GM23338 (cell line): ENCODE measurements around the gene TBC1D3B. TPM values are rescaled to one million over a fixed set of nuclear protein-coding genes. Genes with fewer than 3 reads are reported as not detected.

Experiments used
- ATAC-seq: fragments of 200-7000 bp; cut with Tn5 transposase; 3 replicates; pipeline ENCODE4 v1.9.1; 2020
- DNase-seq: peaks from one replicate; pipeline ENCODE4 v3.0.0-alpha.2; 2015; ENCODE audit warnings: low spot score
- H2AFZ ChIP-seq: fragments of 200-600 bp; sonication (generic); 2 replicates; pipeline ENCODE4 v1.8.0; 2016; ENCODE audit warnings: antibody characterized with exemption, mild to moderate bottlenecking, moderate library complexity
- H3F3A ChIP-seq: fragments of 200-600 bp; sonication (generic); replicated peaks from 2 replicates; pipeline ENCODE4 v1.8.0; 2017; ENCODE audit warnings: antibody characterized with exemption, mixed run types, low read depth
- H3K27ac ChIP-seq: fragments of 200-600 bp; sonication (generic); 2 replicates; pipeline ENCODE4 v1.6.1; 2016; ENCODE audit warnings: low read depth
- H3K27me3 ChIP-seq: fragments of 200-600 bp; sonication (generic); 2 replicates; pipeline ENCODE4 v1.8.0; 2016; ENCODE audit warnings: mild to moderate bottlenecking, mixed run types, moderate library complexity; ENCODE audit not compliant: insufficient read depth
- H3K36me3 ChIP-seq: fragments of 200-600 bp; sonication (generic); 2 replicates; pipeline ENCODE4 v1.8.0; 2016; ENCODE audit warnings: mild to moderate bottlenecking; ENCODE audit not compliant: insufficient read depth
- H3K4me1 ChIP-seq: fragments of 200-600 bp; sonication (generic); 2 replicates; pipeline ENCODE4 v1.8.0; 2016; ENCODE audit warnings: mild to moderate bottlenecking, moderate library complexity; ENCODE audit not compliant: insufficient read depth
- H3K4me2 ChIP-seq: fragments of 200-600 bp; sonication (generic); 2 replicates; pipeline ENCODE4 v1.7.1; 2017; ENCODE audit warnings: mixed run types
- H3K4me3 ChIP-seq: fragments of 200-600 bp; sonication (generic); 2 replicates; pipeline ENCODE4 v1.6.1; 2016; ENCODE audit warnings: mixed run types
- H3K79me2 ChIP-seq: fragments of 200-600 bp; sonication (generic); replicated peaks from 2 replicates; pipeline ENCODE4 v1.8.0; 2017; ENCODE audit warnings: mild to moderate bottlenecking; ENCODE audit not compliant: insufficient read depth
- H3K9me2 ChIP-seq: fragments of 200-600 bp; sonication (generic); 2 replicates; pipeline ENCODE4 v1.8.0; 2017; ENCODE audit not compliant: insufficient read depth
- H4K20me1 ChIP-seq: fragments of 200-600 bp; sonication (generic); replicated peaks from 2 replicates; pipeline ENCODE4 v1.8.0; 2017; ENCODE audit warnings: mild to moderate bottlenecking; ENCODE audit not compliant: insufficient read depth
- H3K27ac Mint-ChIP-seq: 2 replicates; pipeline ENCODE4 v1.8.0; 2020; ENCODE audit warnings: inconsistent platforms, mild to moderate bottlenecking, moderate library complexity, mixed read lengths
- H3K27me3 Mint-ChIP-seq: 3 replicates; pipeline ENCODE4 v1.8.0; 2022; ENCODE audit warnings: low read depth, mild to moderate bottlenecking, moderate library complexity, mixed read lengths, inconsistent platforms; ENCODE audit not compliant: insufficient read depth, poor library complexity
- H3K36me3 Mint-ChIP-seq: 3 replicates; pipeline ENCODE4 v1.8.0; 2021; ENCODE audit warnings: low read depth, mild to moderate bottlenecking, inconsistent platforms, moderate library complexity, mixed read lengths
- H3K4me1 Mint-ChIP-seq: 3 replicates; pipeline ENCODE4 v1.8.0; 2020; ENCODE audit warnings: mild to moderate bottlenecking, inconsistent platforms, mixed read lengths
- H3K4me3 Mint-ChIP-seq: 3 replicates; pipeline ENCODE4 v1.8.0; 2021; ENCODE audit warnings: moderate library complexity, mild to moderate bottlenecking, inconsistent platforms, mixed read lengths
- H3K9me3 Mint-ChIP-seq: 3 replicates; pipeline ENCODE4 v1.8.0; 2020; ENCODE audit warnings: moderate library complexity, mild to moderate bottlenecking, inconsistent platforms, mixed read lengths
- CREB1 ChIP-seq: fragments of 250-450 bp; sonication (Bioruptor Pico); IDR thresholded peaks from 2 replicates; pipeline ENCODE4 v1.5.0; 2020; ENCODE audit warnings: low read depth, mild to moderate bottlenecking, moderate library complexity
- EZH2phosphoT487 ChIP-seq: fragments of 200-600 bp; sonication (generic); IDR thresholded peaks from one replicate; pipeline ENCODE4 v1.8.1; 2018; ENCODE audit warnings: antibody characterized with exemption; ENCODE audit not compliant: unreplicated experiment
- NANOG ChIP-seq: IDR thresholded peaks from 2 replicates; pipeline ENCODE4 v1.6.1; 2016; ENCODE audit warnings: antibody characterized with exemption, borderline replicate concordance
- POLR2AphosphoS5 ChIP-seq: IDR thresholded peaks from 2 replicates; pipeline ENCODE4 v1.6.1; 2016; ENCODE audit warnings: antibody characterized with exemption, low read depth
- STAT1 ChIP-seq: IDR thresholded peaks from one replicate; pipeline ENCODE4 v1.6.1; 2016; ENCODE audit warnings: antibody characterized with exemption; ENCODE audit not compliant: unreplicated experiment
- ZNF114 ChIP-seq: fragments of 250-450 bp; sonication (Bioruptor Pico); IDR thresholded peaks from 2 replicates; pipeline ENCODE4 v1.5.0; 2020; ENCODE audit warnings: mild to moderate bottlenecking, moderate library complexity
- ZNF331 ChIP-seq: fragments of 250-450 bp; sonication (Bioruptor Pico); IDR thresholded peaks from 2 replicates; pipeline ENCODE4 v1.5.0; 2020; ENCODE audit warnings: low read depth, mild to moderate bottlenecking, moderate library complexity
- polyA plus RNA-seq: library from polyadenylated mRNA; unstranded; fragments of >200 nt; fragmentation: Nextera tagmentation; extraction: Ambion mirVana; gene quantifications from 2 replicates; pipeline ENCODE4 v1.2.1, GENCODE V29; 2016
- total RNA-seq: library from RNA; depleted of rRNA; stranded (reverse); fragments of >200 nt; shearing (Covaris generic); gene quantifications from 2 replicates; pipeline ENCODE4 v1.2.3, GENCODE V29; 2014
- TF ChIP-seq, protein P1 (sequence below): IDR thresholded peaks from one replicate; pipeline ENCODE4 v1.6.1; 2018; ENCODE audit warnings: antibody characterized with exemption; ENCODE audit not compliant: unreplicated experiment
- TF ChIP-seq, protein P2 (sequence below): IDR thresholded peaks from 2 replicates; pipeline ENCODE4 v1.6.1; 2016; ENCODE audit warnings: antibody characterized with exemption
- TF ChIP-seq, protein P3 (sequence below), 2 experiments: fragments of 200-600 bp in 1 of 2; sonication (generic) in 1 of 2; conservative IDR thresholded peaks; 2 replicates each; pipeline versions ENCODE4 v1.5.1 to v1.6.1; 2016 to 2017; ENCODE audit warnings: antibody characterized with exemption in 2 of 2, low read depth in 2 of 2, mild to moderate bottlenecking in 2 of 2, moderate library complexity in 1 of 2

Gene TBC1D3B
- total and polyA plus RNA-seq, 2 experiments from 2014 or later = 0.95 to 1.3 TPM

DNA sequence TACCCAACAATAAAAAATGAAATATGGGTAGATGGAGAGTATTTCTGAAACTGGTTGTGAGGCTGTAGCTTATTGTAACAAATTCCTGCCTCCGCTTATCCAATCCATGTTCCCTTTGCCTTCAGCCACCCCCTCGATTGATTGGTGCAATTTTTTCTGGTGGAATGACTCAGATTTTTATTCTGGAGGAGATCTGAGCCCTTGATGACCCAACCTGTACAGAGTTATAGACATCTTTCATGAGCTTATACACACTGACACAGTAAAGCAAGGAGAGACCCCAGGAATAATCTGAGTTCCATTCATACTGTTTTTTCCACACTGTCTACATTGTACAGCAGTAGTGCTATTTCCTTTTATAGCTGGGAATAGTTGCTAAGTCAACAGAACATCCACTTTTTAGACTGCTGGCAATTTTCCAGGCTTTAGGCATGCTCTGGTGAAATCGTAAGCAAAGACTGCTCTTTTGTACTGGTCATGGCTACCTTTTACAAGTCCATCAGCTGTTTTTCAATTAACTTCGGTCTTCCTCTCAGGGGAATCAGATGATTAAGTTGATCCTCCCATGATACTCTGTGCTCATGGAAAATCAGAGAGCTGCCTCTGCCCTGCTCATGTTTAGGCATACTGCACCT is 42.7 kb downstream of the TBC1D3B start:
- ATAC-seq (no peak), DNase-seq (no peak)
- Mint-ChIP-seq H3K4me1 (no peaks in the 10 kb centered on the region), H3K27me3 (peaks cover 4% of the 10 kb centered on the region), H3K36me3 (no peaks in the 10 kb centered on the region), H3K4me3 (no peak overlapping the region), H3K27ac (no peak overlapping the region), H3K9me3 (no peaks in the 10 kb centered on the region; the same call in 2 of the 3 replicates)
- no peaks in the 10 kb centered on the region for H3K36me3 ChIP-seq
- H3K4me3 ChIP-seq = no peak overlapping the region
- no peaks in the 10 kb centered on the region for H4K20me1 ChIP-seq
- H3F3A ChIP-seq = no peaks in the 10 kb centered on the region
- H3K27me3 ChIP-seq = no peaks in the 10 kb centered on the region
- H3K79me2 ChIP-seq = no peaks in the 10 kb centered on the region
- H3K4me2 ChIP-seq = no peak overlapping the region
- no peaks in the 10 kb centered on the region for H3K4me1 ChIP-seq
- TF ChIP-seq, protein P1, sequence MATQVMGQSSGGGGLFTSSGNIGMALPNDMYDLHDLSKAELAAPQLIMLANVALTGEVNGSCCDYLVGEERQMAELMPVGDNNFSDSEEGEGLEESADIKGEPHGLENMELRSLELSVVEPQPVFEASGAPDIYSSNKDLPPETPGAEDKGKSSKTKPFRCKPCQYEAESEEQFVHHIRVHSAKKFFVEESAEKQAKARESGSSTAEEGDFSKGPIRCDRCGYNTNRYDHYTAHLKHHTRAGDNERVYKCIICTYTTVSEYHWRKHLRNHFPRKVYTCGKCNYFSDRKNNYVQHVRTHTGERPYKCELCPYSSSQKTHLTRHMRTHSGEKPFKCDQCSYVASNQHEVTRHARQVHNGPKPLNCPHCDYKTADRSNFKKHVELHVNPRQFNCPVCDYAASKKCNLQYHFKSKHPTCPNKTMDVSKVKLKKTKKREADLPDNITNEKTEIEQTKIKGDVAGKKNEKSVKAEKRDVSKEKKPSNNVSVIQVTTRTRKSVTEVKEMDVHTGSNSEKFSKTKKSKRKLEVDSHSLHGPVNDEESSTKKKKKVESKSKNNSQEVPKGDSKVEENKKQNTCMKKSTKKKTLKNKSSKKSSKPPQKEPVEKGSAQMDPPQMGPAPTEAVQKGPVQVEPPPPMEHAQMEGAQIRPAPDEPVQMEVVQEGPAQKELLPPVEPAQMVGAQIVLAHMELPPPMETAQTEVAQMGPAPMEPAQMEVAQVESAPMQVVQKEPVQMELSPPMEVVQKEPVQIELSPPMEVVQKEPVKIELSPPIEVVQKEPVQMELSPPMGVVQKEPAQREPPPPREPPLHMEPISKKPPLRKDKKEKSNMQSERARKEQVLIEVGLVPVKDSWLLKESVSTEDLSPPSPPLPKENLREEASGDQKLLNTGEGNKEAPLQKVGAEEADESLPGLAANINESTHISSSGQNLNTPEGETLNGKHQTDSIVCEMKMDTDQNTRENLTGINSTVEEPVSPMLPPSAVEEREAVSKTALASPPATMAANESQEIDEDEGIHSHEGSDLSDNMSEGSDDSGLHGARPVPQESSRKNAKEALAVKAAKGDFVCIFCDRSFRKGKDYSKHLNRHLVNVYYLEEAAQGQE = no peak
- TF ChIP-seq, protein P2, sequence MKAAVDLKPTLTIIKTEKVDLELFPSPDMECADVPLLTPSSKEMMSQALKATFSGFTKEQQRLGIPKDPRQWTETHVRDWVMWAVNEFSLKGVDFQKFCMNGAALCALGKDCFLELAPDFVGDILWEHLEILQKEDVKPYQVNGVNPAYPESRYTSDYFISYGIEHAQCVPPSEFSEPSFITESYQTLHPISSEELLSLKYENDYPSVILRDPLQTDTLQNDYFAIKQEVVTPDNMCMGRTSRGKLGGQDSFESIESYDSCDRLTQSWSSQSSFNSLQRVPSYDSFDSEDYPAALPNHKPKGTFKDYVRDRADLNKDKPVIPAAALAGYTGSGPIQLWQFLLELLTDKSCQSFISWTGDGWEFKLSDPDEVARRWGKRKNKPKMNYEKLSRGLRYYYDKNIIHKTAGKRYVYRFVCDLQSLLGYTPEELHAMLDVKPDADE = no peak
- no peak for TF ChIP-seq ZNF114 (CRISPR knock-in tag)
- TF ChIP-seq EZH2phosphoT487 = no peak
- TF ChIP-seq POLR2AphosphoS5 = no peak
- no peak for TF ChIP-seq NANOG
- TF ChIP-seq ZNF331 = no peak
- TF ChIP-seq, protein P3, sequence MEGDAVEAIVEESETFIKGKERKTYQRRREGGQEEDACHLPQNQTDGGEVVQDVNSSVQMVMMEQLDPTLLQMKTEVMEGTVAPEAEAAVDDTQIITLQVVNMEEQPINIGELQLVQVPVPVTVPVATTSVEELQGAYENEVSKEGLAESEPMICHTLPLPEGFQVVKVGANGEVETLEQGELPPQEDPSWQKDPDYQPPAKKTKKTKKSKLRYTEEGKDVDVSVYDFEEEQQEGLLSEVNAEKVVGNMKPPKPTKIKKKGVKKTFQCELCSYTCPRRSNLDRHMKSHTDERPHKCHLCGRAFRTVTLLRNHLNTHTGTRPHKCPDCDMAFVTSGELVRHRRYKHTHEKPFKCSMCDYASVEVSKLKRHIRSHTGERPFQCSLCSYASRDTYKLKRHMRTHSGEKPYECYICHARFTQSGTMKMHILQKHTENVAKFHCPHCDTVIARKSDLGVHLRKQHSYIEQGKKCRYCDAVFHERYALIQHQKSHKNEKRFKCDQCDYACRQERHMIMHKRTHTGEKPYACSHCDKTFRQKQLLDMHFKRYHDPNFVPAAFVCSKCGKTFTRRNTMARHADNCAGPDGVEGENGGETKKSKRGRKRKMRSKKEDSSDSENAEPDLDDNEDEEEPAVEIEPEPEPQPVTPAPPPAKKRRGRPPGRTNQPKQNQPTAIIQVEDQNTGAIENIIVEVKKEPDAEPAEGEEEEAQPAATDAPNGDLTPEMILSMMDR (conservative IDR thresholded peaks at IDR 0.05; ENCODE audit: low read depth in 2 of 2) = no peak
- no peaks in the 10 kb centered on the region for H3K9me2 ChIP-seq
- no peak overlapping the region for H3K27ac ChIP-seq
- H2AFZ ChIP-seq = no peak overlapping the region

DNA sequence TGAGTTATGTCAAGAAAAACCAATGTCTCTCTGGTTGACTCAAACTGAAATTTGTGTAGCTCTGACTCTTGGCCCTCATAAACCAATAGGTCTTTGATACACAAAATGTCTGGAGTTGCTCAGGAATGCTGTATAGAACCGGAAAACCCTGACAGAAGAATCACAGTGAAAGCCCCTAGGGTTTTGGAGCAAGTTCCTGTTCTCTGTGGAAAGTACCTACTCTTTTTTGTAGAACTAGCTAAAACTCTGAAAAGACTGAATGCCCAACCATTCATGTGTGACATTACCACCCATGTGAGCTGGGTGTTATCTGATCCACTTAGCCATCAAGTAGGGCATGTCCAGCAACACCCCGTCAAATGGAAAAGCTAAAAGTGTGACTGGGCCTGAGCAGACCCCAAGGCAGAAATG is 44.0 kb downstream of the TBC1D3B start:
- peaks cover 9% of the 10 kb centered on the region for H3K9me3 Mint-ChIP-seq
- no peak overlapping the region for H3K27ac ChIP-seq
- H3K36me3 Mint-ChIP-seq = peaks cover 5% of the 10 kb centered on the region; the same call in 2 of the 3 replicates
- no peaks in the 10 kb centered on the region for H3F3A ChIP-seq
- H3K4me2 ChIP-seq = no peak overlapping the region
- no peaks in the 10 kb centered on the region for H3K79me2 ChIP-seq
- no peak overlapping the region for H3K27ac Mint-ChIP-seq
- H3K9me2 ChIP-seq = 0 out of 2 replicates have a peak, but pooled peaks cover 8% of the 10 kb centered on the region
- no peaks in the 10 kb centered on the region for H4K20me1 ChIP-seq
- no peaks in the 10 kb centered on the region for H3K36me3 ChIP-seq
- no peak overlapping the region for H3K4me3 ChIP-seq
- ATAC-seq (no peak), DNase-seq (no peak)
- no peak overlapping the region for H3K4me3 Mint-ChIP-seq
- no peaks in the 10 kb centered on the region for H3K4me1 Mint-ChIP-seq
- 0 out of 2 replicates have a peak overlapping the region, but pooled peaks have one; percentile 47 for H2AFZ ChIP-seq
- H3K4me1 ChIP-seq = no peaks in the 10 kb centered on the region
- H3K27me3 ChIP-seq = no peaks in the 10 kb centered on the region
- H3K27me3 Mint-ChIP-seq = peaks cover 3% of the 10 kb centered on the region
- no peak for TF ChIP-seq POLR2AphosphoS5
- TF ChIP-seq, protein P3 (conservative IDR thresholded peaks at IDR 0.05; ENCODE audit: low read depth in 2 of 2) = no peak
- TF ChIP-seq ZNF331 = no peak
- TF ChIP-seq NANOG = no peak
- TF ChIP-seq, protein P2 = no peak
- no peak for TF ChIP-seq EZH2phosphoT487
- no peak for TF ChIP-seq CREB1 (CRISPR knock-in tag)
- no peak for TF ChIP-seq STAT1
